B cell (primary cell): Measurements from ENCODE around the gene XAGE2. TPM values are rescaled to one million over a fixed set of nuclear protein-coding genes. Genes with fewer than 3 reads are reported as not detected.

Experiments
- ATAC-seq: fragments of 200-7000 bp; cut with Tn5 transposase; one replicate; pipeline ENCODE4 v1.10.0; 2021; ENCODE audit warnings: low read depth, mild to moderate bottlenecking, moderate number of reproducible peaks, moderate library complexity
- CTCF ChIA-PET: fragments of 350-600 bp; sonication (Branson Sonifier 250); formaldehyde crosslinking; loops from one replicate; lab custom pipeline; 2021; ENCODE audit warnings: antibody characterized with exemption, inconsistent platforms; lab: Charles Lee
- POLR2A ChIA-PET: fragments of 350-600 bp; sonication (Branson Sonifier 250); formaldehyde crosslinking; loops from one replicate; lab custom pipeline; 2021; ENCODE audit warnings: antibody characterized with exemption; lab: Charles Lee
- DNase-seq: peaks from one replicate; pipeline ENCODE4 v3.0.0; 2013
- H2AFZ ChIP-seq: 2 replicates; pipeline ENCODE4 v1.6.1; 2012; ENCODE audit warnings: mild to moderate bottlenecking, low read depth, low read length; ENCODE audit not compliant: insufficient read depth, poor library complexity, severe bottlenecking
- H3K27ac ChIP-seq, 2 donors: 1 replicate in 1 of 2; 2 replicates in 1 of 2; pipeline ENCODE4 v1.5.1; 2012 to 2013; ENCODE audit warnings: low read length in 2 of 2, mild to moderate bottlenecking in 2 of 2, moderate library complexity in 1 of 2
- H3K27me3 ChIP-seq, 4 experiments: fragments of 200-600 bp in 1 of 4; sonication (generic) in 1 of 4; replicated peaks in 1 of 4; 1 replicate in 2 of 4; 2 replicates in 2 of 4; pipeline versions ENCODE4 v1.6.1 to v1.7.0; 2013 to 2016; ENCODE audit warnings: low read length in 3 of 4, mild to moderate bottlenecking in 2 of 4, mixed read lengths in 1 of 4, moderate library complexity in 1 of 4; ENCODE audit not compliant: insufficient read depth in 4 of 4, control insufficient read depth in 3 of 4; ENCODE audit errors: control extremely low read depth in 1 of 4
- H3K36me3 ChIP-seq, 2 experiments: replicated peaks in 1 of 2; 1 replicate in 1 of 2; 2 replicates in 1 of 2; pipeline versions ENCODE4 v1.6.1 to v1.7.1; 2013; ENCODE audit warnings: low read length in 1 of 2; ENCODE audit not compliant: insufficient read depth in 2 of 2, control insufficient read depth in 1 of 2; ENCODE audit errors: control extremely low read depth in 1 of 2, extremely low read depth in 1 of 2
- H3K4me1 ChIP-seq, 2 donors: fragments of 200-600 bp in 1 of 2; sonication (generic) in 1 of 2; 1 replicate in 1 of 2; 2 replicates in 1 of 2; pipeline versions ENCODE4 v1.5.1 to v1.6.1; 2013 to 2017; ENCODE audit warnings: low read length in 2 of 2; ENCODE audit not compliant: control insufficient read depth in 2 of 2, insufficient read depth in 2 of 2
- H3K4me2 ChIP-seq: replicated peaks from 2 replicates; pipeline ENCODE3; 2012; ENCODE audit warnings: mild to moderate bottlenecking, low read depth, low read length; ENCODE audit not compliant: poor library complexity, severe bottlenecking
- H3K4me3 ChIP-seq, 5 experiments: fragments of 200-600 bp in 1 of 5; sonication (generic) in 1 of 5; 1 replicate in 3 of 5; 2 replicates in 2 of 5; pipeline versions ENCODE4 v1.5.1 to v1.7.0; 2011 to 2016; ENCODE audit warnings: low read length in 4 of 5, mild to moderate bottlenecking in 4 of 5, low read depth in 2 of 5, control low read depth in 1 of 5, moderate library complexity in 1 of 5; ENCODE audit not compliant: insufficient read depth in 1 of 5; ENCODE audit errors: control extremely low read depth in 1 of 5, extremely low read depth in 1 of 5
- H3K79me2 ChIP-seq: fragments of 200-600 bp; sonication (generic); one replicate; pipeline ENCODE4 v1.6.0; 2016; ENCODE audit warnings: low read length; ENCODE audit not compliant: control insufficient read depth, insufficient read depth
- H3K9ac ChIP-seq: fragments of 200-600 bp; sonication (generic); 2 replicates; pipeline ENCODE4 v1.6.1; 2017; ENCODE audit warnings: mild to moderate bottlenecking, low read length, moderate library complexity
- H3K9me3 ChIP-seq, 3 donors: one replicate each; pipeline versions ENCODE4 v1.6.1 to v1.7.1; 2013; ENCODE audit warnings: low read length in 2 of 3; ENCODE audit not compliant: control insufficient read depth in 2 of 3, insufficient read depth in 1 of 3; ENCODE audit errors: control extremely low read depth in 1 of 3
- H4K20me1 ChIP-seq: 2 replicates; pipeline ENCODE4 v1.6.0; 2012; ENCODE audit warnings: mild to moderate bottlenecking, low read length; ENCODE audit not compliant: insufficient read depth, control insufficient read depth, poor library complexity, severe bottlenecking
- H3K27ac Mint-ChIP-seq: one replicate; pipeline ENCODE4 v1.8.0; 2021; ENCODE audit warnings: mixed read lengths
- H3K27me3 Mint-ChIP-seq: one replicate; pipeline ENCODE4 v1.8.0; 2021; ENCODE audit warnings: mixed read lengths
- H3K4me1 Mint-ChIP-seq: one replicate; pipeline ENCODE4 v1.8.0; 2021; ENCODE audit warnings: mixed read lengths
- H3K4me3 Mint-ChIP-seq: one replicate; pipeline ENCODE4 v1.8.0; 2021; ENCODE audit warnings: mixed read lengths
- H3K9me3 Mint-ChIP-seq: one replicate; pipeline ENCODE4 v1.8.0; 2022; ENCODE audit warnings: mixed read lengths; ENCODE audit not compliant: insufficient read depth
- EZH2 ChIP-seq: IDR thresholded peaks from 2 replicates; pipeline ENCODE4 v1.6.1; 2012; ENCODE audit warnings: borderline replicate concordance, low read depth, mild to moderate bottlenecking, moderate library complexity, low read length; ENCODE audit not compliant: insufficient read depth, poor library complexity, severe bottlenecking
- WGBS: methylation state at CpG from one replicate; pipeline ENCODE4 v1.1.5; 2013; ENCODE audit warnings: missing lambda C conversion rate; ENCODE audit not compliant: insufficient coverage; 5-methylcytosine and 5-hydroxymethylcytosine counted together
- intact Hi-C: fragments of 100-400 bp; cut with micrococcal nuclease; formaldehyde crosslinking; loops from one replicate; pipeline ENCODE4 v1.10.0; 2022
- polyA plus RNA-seq: library from polyadenylated mRNA; depleted of rRNA; stranded (reverse); fragments of >200 nt; gene quantifications from 2 replicates; pipeline ENCODE4 v1.2.3, GENCODE V29; 2012
- total RNA-seq, 2 donors: library from RNA; stranded (reverse); fragments of 120-200 nt in 1 of 2; gene quantifications; 1 replicate in 1 of 2; 2 replicates in 1 of 2; pipeline versions ENCODE4 v1.2.3 to v1.2.4, GENCODE V29; 2013 to 2022
- TF ChIP-seq, protein P1 (sequence below): fragments of 200-600 bp; IDR thresholded peaks from one replicate; pipeline ENCODE4 v1.8.0; 2022; ENCODE audit warnings: antibody characterized with exemption, mild to moderate bottlenecking

XAGE2 gene
- total and polyA plus RNA-seq, 2 donors (not counting 1 experiment from before 2014, with no cell fraction given), result not detected

DNA sequence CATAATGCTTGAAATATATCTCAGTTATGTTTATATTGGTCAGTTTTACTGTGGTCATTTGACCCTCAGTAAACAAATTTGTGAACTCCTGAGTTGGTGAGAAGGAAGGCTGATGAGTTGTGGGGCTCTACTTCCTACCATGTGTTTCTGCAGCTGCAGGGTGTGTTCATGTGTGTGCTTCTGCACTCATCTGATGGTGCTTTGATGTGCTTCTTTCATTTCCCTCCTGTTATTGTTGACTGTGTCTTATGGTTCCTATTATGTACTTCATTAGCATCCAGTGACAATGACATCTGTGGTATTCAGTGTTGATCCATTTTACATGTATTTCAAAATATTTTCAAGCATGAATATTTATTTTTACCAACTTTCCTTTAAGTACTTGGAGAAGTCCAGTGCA is 46.5 kb downstream of the XAGE2 start:
- Histone ChIP-seq H3K4me2 (no peak overlapping the region), H3K4me3 (no peak overlapping the region), H2AFZ (no peak overlapping the region), H3K79me2 (no peaks in the 10 kb centered on the region), H3K27ac (no peak overlapping the region), H3K27me3 (no peaks in the 10 kb centered on the region), H3K9ac (no peak overlapping the region), H3K9me3 (no peaks in the 10 kb centered on the region), H4K20me1 (no peaks in the 10 kb centered on the region), H3K36me3 (no peaks in the 10 kb centered on the region), H3K4me1 (no peaks in the 10 kb centered on the region)
- TF ChIP-seq, protein P1, sequence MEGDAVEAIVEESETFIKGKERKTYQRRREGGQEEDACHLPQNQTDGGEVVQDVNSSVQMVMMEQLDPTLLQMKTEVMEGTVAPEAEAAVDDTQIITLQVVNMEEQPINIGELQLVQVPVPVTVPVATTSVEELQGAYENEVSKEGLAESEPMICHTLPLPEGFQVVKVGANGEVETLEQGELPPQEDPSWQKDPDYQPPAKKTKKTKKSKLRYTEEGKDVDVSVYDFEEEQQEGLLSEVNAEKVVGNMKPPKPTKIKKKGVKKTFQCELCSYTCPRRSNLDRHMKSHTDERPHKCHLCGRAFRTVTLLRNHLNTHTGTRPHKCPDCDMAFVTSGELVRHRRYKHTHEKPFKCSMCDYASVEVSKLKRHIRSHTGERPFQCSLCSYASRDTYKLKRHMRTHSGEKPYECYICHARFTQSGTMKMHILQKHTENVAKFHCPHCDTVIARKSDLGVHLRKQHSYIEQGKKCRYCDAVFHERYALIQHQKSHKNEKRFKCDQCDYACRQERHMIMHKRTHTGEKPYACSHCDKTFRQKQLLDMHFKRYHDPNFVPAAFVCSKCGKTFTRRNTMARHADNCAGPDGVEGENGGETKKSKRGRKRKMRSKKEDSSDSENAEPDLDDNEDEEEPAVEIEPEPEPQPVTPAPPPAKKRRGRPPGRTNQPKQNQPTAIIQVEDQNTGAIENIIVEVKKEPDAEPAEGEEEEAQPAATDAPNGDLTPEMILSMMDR, result no peak
- no peak for TF ChIP-seq EZH2
- H3K27me3 Mint-ChIP-seq, result peaks cover 7% of the 10 kb centered on the region
- H3K27ac Mint-ChIP-seq, result no peak overlapping the region
- POLR2A ChIA-PET, result no interaction called here
- DNase-seq (no peak), ATAC-seq (no peak)
- no peaks in the 10 kb centered on the region for H3K9me3 Mint-ChIP-seq
- intact Hi-C loops, result no loop called here
- H3K4me1 Mint-ChIP-seq, result peaks cover 2% of the 10 kb centered on the region
- H3K4me3 Mint-ChIP-seq, result no peak overlapping the region
- CTCF ChIA-PET, result no interaction called here

DNA sequence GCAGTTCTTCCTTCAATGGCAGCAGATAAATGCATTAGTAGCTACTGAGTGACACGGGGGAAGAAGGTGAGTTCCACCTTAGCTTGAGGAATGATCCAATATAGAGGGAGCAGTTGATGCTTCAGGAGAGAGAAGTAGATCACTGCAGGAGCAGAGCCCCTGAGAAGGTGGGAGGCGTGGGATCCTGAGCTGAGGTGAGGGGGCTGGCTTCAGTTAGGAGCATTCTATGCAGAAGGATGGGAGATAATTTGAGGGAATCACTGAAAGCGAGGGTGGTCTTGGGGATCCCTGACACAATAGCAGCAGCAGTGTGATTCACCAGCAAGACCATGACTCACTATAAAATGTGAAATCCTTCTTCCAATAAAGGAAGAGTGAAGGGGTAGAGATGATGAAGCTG is 48.0 kb downstream of the XAGE2 start:
- ATAC-seq, result no peak
- WGBS, result no CpG with 5 or more reads among the region's 3 CpGs
- Histone ChIP-seq H3K4me3 (no peak overlapping the region), H3K4me2 (no peak overlapping the region), H3K9me3 (no peaks in the 10 kb centered on the region), H3K79me2 (no peaks in the 10 kb centered on the region), H3K36me3 (no peaks in the 10 kb centered on the region), H3K4me1 (no peaks in the 10 kb centered on the region), H3K27ac (no peak overlapping the region), H3K9ac (no peak overlapping the region), H4K20me1 (no peaks in the 10 kb centered on the region), H2AFZ (no peak overlapping the region), H3K27me3 (no peaks in the 10 kb centered on the region)
- no peak for TF ChIP-seq EZH2
- TF ChIP-seq, protein P1, result no peak
- no peaks in the 10 kb centered on the region for H3K9me3 Mint-ChIP-seq
- H3K27ac Mint-ChIP-seq, result no peak overlapping the region
- intact Hi-C loops, result no loop called here
- no peak overlapping the region for H3K4me3 Mint-ChIP-seq
- H3K4me1 Mint-ChIP-seq, result peaks cover 2% of the 10 kb centered on the region
- DNase-seq, result no peak
- CTCF ChIA-PET, result no interaction called here
- POLR2A ChIA-PET, result no interaction called here
- H3K27me3 Mint-ChIP-seq, result peaks cover 7% of the 10 kb centered on the region
